ENCODE results near the gene LMAN2L.

DNA sequence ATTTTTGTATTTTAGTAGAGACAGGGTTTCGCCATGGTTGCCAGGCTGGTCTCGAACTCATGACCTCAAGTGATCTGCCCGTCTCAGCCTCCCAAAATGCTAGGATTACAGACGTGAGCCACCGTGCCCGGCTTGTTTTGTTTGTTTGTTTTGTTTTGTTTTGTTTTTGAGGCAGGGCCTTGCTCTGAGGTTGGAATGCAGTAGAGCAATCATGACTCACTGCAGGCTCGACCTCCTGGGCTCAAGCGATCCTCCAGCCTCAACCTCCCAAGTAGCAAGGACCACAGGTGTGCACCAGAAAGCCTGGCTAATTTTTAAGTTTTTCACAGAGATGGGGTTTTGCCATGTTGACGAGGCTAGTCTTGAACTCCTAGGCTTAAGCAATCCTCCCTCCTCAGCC lies 11.9 kb upstream of the LMAN2L start:
- TF ChIP-seq, protein P1, sequence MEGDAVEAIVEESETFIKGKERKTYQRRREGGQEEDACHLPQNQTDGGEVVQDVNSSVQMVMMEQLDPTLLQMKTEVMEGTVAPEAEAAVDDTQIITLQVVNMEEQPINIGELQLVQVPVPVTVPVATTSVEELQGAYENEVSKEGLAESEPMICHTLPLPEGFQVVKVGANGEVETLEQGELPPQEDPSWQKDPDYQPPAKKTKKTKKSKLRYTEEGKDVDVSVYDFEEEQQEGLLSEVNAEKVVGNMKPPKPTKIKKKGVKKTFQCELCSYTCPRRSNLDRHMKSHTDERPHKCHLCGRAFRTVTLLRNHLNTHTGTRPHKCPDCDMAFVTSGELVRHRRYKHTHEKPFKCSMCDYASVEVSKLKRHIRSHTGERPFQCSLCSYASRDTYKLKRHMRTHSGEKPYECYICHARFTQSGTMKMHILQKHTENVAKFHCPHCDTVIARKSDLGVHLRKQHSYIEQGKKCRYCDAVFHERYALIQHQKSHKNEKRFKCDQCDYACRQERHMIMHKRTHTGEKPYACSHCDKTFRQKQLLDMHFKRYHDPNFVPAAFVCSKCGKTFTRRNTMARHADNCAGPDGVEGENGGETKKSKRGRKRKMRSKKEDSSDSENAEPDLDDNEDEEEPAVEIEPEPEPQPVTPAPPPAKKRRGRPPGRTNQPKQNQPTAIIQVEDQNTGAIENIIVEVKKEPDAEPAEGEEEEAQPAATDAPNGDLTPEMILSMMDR (IDR thresholded peaks at IDR 0.05; ENCODE audit: control extremely low read depth in 1 of 3, insufficient read depth in 1 of 3, low read depth in 1 of 3, low read length in 3 of 3) = no peak
- TF ChIP-seq POLR2A (IDR thresholded peaks at IDR 0.05; ENCODE audit: control extremely low read depth in 1 of 2, low read depth in 2 of 2, low read length in 2 of 2) (no peak), CHD2 (IDR thresholded peaks at IDR 0.05; ENCODE audit: low read length) (no peak), POLR2AphosphoS5 (IDR thresholded peaks at IDR 0.05; ENCODE audit: low read depth, low read length) (no peak), ZNF274 (IDR thresholded peaks at IDR 0.05; ENCODE audit: borderline replicate concordance, extremely low read depth, low read length) (no peak), TEAD4 (IDR thresholded peaks at IDR 0.05; ENCODE audit: low read depth, low read length) (no peak), EZH2 (IDR thresholded peaks at IDR 0.05; ENCODE audit: low read depth, low read length, severe bottlenecking) (no peak)
- TF ChIP-seq, protein P2, sequence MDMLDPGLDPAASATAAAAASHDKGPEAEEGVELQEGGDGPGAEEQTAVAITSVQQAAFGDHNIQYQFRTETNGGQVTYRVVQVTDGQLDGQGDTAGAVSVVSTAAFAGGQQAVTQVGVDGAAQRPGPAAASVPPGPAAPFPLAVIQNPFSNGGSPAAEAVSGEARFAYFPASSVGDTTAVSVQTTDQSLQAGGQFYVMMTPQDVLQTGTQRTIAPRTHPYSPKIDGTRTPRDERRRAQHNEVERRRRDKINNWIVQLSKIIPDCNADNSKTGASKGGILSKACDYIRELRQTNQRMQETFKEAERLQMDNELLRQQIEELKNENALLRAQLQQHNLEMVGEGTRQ (IDR thresholded peaks at IDR 0.05; ENCODE audit: low read length) = no peak

Measured in H1 (cell line).